Stimulated activated CD4-positive, alpha-beta T cell treated with anti-CD3 and anti-CD28 coated beads, Interleukin-2, amount 100 ng/mL, for 4 hours (primary cell): Measurements from ENCODE around the gene RAD51C.
A peak's percentile ranks its signal among the peaks of the same experiment; 100 is the strongest.
"Not testable (repeated sequence)": the region's sequence is repeated elsewhere in the genome, so short reads cannot be mapped to it uniquely, and the experiment has no call there.

Experiments used
- DNase-seq: peaks from one replicate; pipeline ENCODE4 v3.0.0-alpha.2; 2020; ENCODE audit warnings: low read depth

RAD51C gene

GRCh38 chr17:58747674-58748073 is 55.3 kb downstream of the RAD51C start:
- no peak for DNase-seq

- not testable (repeated sequence) for DNase-seq
Observed at GRCh38 chr17:58749627-58750026, 57.2 kb downstream of the RAD51C start.

GRCh38 chr17:58753026-58753425 is 60.6 kb downstream of the RAD51C start:
- DNase-seq: no peak

- DNase-seq: no peak
Observed at GRCh38 chr17:58755269-58755576, 62.8 kb downstream of the RAD51C start.

GRCh38 chr17:58755577-58756245 is 63.3 kb downstream of the RAD51C start, which contains the start of gene PPM1E:
PPM1E (plus strand) TSS chr17:58755854.
- peak; percentile 19 for DNase-seq

GRCh38 chr17:58756246-58757161 is 64.1 kb downstream of the RAD51C start:
- DNase-seq: no peak

GRCh38 chr17:58757162-58757613 is 64.8 kb downstream of the RAD51C start:
- no peak for DNase-seq

GRCh38 chr17:58758890-58759289 is 66.5 kb downstream of the RAD51C start:
- DNase-seq: no peak

- DNase-seq: no peak
Observed at GRCh38 chr17:58759522-58759921, 67.1 kb downstream of the RAD51C start.

- DNase-seq: no peak
Observed at GRCh38 chr17:58760248-58760647, 67.8 kb downstream of the RAD51C start.

GRCh38 chr17:58763263-58763662 is 70.9 kb downstream of the RAD51C start:
- no peak for DNase-seq

GRCh38 chr17:58764373-58764772 is 72.0 kb downstream of the RAD51C start:
- DNase-seq: no peak

GRCh38 chr17:58778482-58778881 is 86.1 kb downstream of the RAD51C start:
- DNase-seq: not testable (repeated sequence)

GRCh38 chr17:58779446-58779845 is 87.0 kb downstream of the RAD51C start:
- no peak for DNase-seq

GRCh38 chr17:58783380-58783779 is 91.0 kb downstream of the RAD51C start:
- DNase-seq: no peak

- DNase-seq: no peak
Observed at GRCh38 chr17:58785097-58785496, 92.7 kb downstream of the RAD51C start.
